ENCODE measurements around the gene VEZF1. TPM values are rescaled to one million over a fixed set of nuclear protein-coding genes. Genes with fewer than 3 reads are reported as not detected.
"Not testable (repeated sequence)": the region's sequence is repeated elsewhere in the genome, so short reads cannot be mapped to it uniquely, and the experiment has no call there.

The VEZF1 gene
- total RNA-seq, 1 donor from 2014 or later: 50.9 TPM

DNA sequence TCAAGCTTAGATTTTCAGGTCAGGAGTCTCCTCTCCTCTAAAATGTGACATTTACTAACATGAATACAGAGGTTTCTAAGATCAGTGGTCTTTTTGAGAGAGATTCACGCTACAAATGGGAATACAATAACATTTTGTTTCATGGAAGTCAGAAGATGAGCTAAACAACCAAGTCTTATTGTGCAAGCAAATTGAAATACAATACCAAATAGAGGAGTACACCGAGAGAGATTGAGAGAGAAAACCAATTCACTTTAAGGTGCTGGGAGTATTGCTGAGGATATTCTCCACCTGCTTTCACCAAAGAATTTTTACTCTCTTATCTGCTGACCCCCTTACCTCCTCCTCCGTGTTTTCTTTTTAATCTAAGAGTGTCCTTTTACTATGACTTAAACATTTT, 11.5 kb downstream of the VEZF1 start:
- Mint-ChIP-seq H3K4me3 (ENCODE audit: unreplicated experiment) (no peak overlapping the region), H3K27me3 (ENCODE audit: low read depth, unreplicated experiment) (no peaks in the 10 kb centered on the region), H3K4me1 (ENCODE audit: low read depth, unreplicated experiment) (peaks cover 13% of the 10 kb centered on the region), H3K27ac (ENCODE audit: unreplicated experiment) (no peak overlapping the region), H3K9me3 (ENCODE audit: unreplicated experiment) (no peaks in the 10 kb centered on the region), H3K36me3 (ENCODE audit: low read depth, unreplicated experiment) (peaks cover 12% of the 10 kb centered on the region)
- Histone ChIP-seq H3K4me3 (ENCODE audit: insufficient read depth, low read depth, low read length) (no peak overlapping the region), H3K79me2 (ENCODE audit: insufficient read depth, low read length) (peaks cover 22% of the 10 kb centered on the region), H3K4me2 (ENCODE audit: low read length) (no peak overlapping the region), H3K4me1 (ENCODE audit: insufficient read depth, low read length) (peaks cover 4% of the 10 kb centered on the region), H3K9ac (ENCODE audit: low read length) (no peak overlapping the region), H4K20me1 (ENCODE audit: insufficient read depth, low read length) (peaks cover 52% of the 10 kb centered on the region), H3K27ac (ENCODE audit: low read depth, low read length) (no peak overlapping the region), H3K27me3 (ENCODE audit: insufficient read depth, low read length) (no peaks in the 10 kb centered on the region), H2AFZ (ENCODE audit: low read depth, low read length) (no peak overlapping the region), H3K9me3 (ENCODE audit: insufficient read depth, low read depth, low read length) (no peaks in the 10 kb centered on the region), H3K36me3 (ENCODE audit: insufficient read depth, low read length) (peaks cover 51% of the 10 kb centered on the region)
- DNase-seq (ENCODE audit: low read depth): no peak
- no peak for FAIRE-seq
- TF ChIP-seq EZH2 (IDR thresholded peaks at IDR 0.05; ENCODE audit: insufficient read depth, low read length) (no peak), CTCF (IDR thresholded peaks at IDR 0.05; ENCODE audit: insufficient read depth, low read depth, low read length) (no peak)

DNA sequence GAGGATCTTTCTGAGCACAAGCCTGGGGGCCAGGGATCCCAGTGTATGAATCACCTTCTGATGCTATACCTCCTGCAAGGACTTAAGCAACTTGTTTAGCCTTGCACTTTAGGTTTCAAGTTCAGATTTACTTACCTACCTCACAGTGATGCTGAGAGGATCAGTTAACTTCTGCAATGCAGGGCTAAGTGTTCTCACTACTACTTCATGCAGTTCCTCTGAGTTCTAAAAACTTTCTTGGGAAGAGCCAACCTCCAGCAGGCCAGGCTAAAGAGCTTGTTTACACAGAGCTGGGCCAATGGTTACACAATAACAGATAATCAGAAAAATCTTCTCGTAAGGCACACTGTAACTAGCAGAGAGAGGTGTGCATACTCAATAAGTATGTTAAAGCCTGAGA, 13.0 kb downstream of the VEZF1 start:
- H3K79me2 ChIP-seq (ENCODE audit: insufficient read depth, low read length): peaks cover 8% of the 10 kb centered on the region
- FAIRE-seq: no peak
- H3K4me2 ChIP-seq (ENCODE audit: low read length): no peak overlapping the region

DNA sequence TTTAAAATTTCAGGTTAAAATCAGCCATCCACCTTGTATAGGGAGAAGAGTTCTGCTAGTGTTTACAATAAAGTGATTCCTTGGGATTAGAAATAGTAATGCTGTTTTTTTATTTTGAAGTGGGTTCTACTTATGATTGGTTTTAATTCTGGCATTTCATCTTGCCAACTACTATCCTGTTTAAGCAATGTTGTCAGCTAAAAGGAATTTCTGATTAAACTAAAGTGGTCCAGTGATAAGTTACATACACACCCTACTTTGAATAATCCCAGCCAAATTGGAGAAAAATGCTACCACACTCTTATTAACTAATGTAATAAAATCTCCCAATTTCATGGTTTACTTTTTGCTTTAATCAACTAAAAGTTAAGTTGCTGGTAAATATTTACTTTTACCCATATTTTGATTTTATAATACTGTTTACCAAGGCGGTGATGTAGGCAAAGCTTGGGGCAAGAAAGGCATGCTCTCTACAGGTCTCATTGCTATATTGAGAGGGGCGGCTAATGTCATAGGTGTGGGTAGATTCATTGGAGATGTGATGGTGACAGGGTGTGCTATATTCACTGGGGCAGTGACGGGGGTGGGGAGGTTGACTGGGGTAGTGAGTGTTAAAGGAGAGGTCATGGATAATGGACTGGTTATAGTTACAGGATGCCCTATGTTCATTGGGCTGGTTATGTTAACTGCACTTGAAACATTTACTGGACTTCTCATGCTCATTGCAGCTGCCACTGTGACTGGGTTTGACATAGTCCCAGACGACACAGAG, 13.8 kb downstream of the VEZF1 start:
- not testable (repeated sequence) for FAIRE-seq; H3K9me3 Mint-ChIP-seq (ENCODE audit: unreplicated experiment); H3K9ac ChIP-seq (ENCODE audit: low read length); H3K4me2 ChIP-seq (ENCODE audit: low read length); H3K27me3 Mint-ChIP-seq (ENCODE audit: low read depth, unreplicated experiment); H3K36me3 Mint-ChIP-seq (ENCODE audit: low read depth, unreplicated experiment); H2AFZ ChIP-seq (ENCODE audit: low read depth, low read length); H3K27ac ChIP-seq (ENCODE audit: low read depth, low read length); H3K27ac Mint-ChIP-seq (ENCODE audit: unreplicated experiment); H3K79me2 ChIP-seq (ENCODE audit: insufficient read depth, low read length); H3K9me3 ChIP-seq (ENCODE audit: insufficient read depth, low read depth, low read length); H3K27me3 ChIP-seq (ENCODE audit: insufficient read depth, low read length); DNase-seq (ENCODE audit: low read depth); H3K4me3 ChIP-seq (ENCODE audit: insufficient read depth, low read depth, low read length)
- Histone ChIP-seq H3K4me1 (ENCODE audit: insufficient read depth, low read length) (peaks cover 13% of the 10 kb centered on the region), H4K20me1 (ENCODE audit: insufficient read depth, low read length) (peaks cover 38% of the 10 kb centered on the region), H3K36me3 (ENCODE audit: insufficient read depth, low read length) (peaks cover 44% of the 10 kb centered on the region)
- H3K4me3 Mint-ChIP-seq (ENCODE audit: unreplicated experiment): peak overlapping the region; percentile 9
- H3K4me1 Mint-ChIP-seq (ENCODE audit: low read depth, unreplicated experiment): peaks cover 15% of the 10 kb centered on the region

More for the DNA sequence above, 13.0 kb downstream of the VEZF1 start:
- peaks cover 38% of the 10 kb centered on the region for H4K20me1 ChIP-seq (ENCODE audit: insufficient read depth, low read length)
- H3K36me3 Mint-ChIP-seq (ENCODE audit: low read depth, unreplicated experiment): peaks cover 9% of the 10 kb centered on the region
- no peak overlapping the region for H3K27ac ChIP-seq (ENCODE audit: low read depth, low read length)
- no peak overlapping the region for H3K4me3 ChIP-seq (ENCODE audit: insufficient read depth, low read depth, low read length)
- no peak for TF ChIP-seq CTCF (IDR thresholded peaks at IDR 0.05; ENCODE audit: insufficient read depth, low read depth, low read length)
- TF ChIP-seq EZH2 (IDR thresholded peaks at IDR 0.05; ENCODE audit: insufficient read depth, low read length): no peak
- H3K9me3 Mint-ChIP-seq (ENCODE audit: unreplicated experiment): no peaks in the 10 kb centered on the region
- H3K4me1 ChIP-seq (ENCODE audit: insufficient read depth, low read length): peaks cover 13% of the 10 kb centered on the region
- H3K9ac ChIP-seq (ENCODE audit: low read length): no peak overlapping the region
- H3K36me3 ChIP-seq (ENCODE audit: insufficient read depth, low read length): peaks cover 44% of the 10 kb centered on the region
- DNase-seq (ENCODE audit: low read depth): no peak
- no peaks in the 10 kb centered on the region for H3K27me3 Mint-ChIP-seq (ENCODE audit: low read depth, unreplicated experiment)
- H3K4me3 Mint-ChIP-seq (ENCODE audit: unreplicated experiment): no peak overlapping the region
- H3K27me3 ChIP-seq (ENCODE audit: insufficient read depth, low read length): no peaks in the 10 kb centered on the region
- H2AFZ ChIP-seq (ENCODE audit: low read depth, low read length): no peak overlapping the region
- H3K4me1 Mint-ChIP-seq (ENCODE audit: low read depth, unreplicated experiment): peaks cover 15% of the 10 kb centered on the region
- no peak overlapping the region for H3K27ac Mint-ChIP-seq (ENCODE audit: unreplicated experiment)
- no peaks in the 10 kb centered on the region for H3K9me3 ChIP-seq (ENCODE audit: insufficient read depth, low read depth, low read length)
